GM18520 (cell line): ENCODE data around the gene RCL1.
"Not testable (repeated sequence)": the region's sequence is repeated elsewhere in the genome, so short reads cannot be mapped to it uniquely, and the experiment has no call there.

Experiments
- ATAC-seq: cut with Tn5 transposase; IDR thresholded peaks from one replicate; pipeline ENCODE4 v1.9.1; 2021; ENCODE audit not compliant: unreplicated experiment

RCL1 gene

GRCh38 chr9:4879115-4879558 lies 86.4 kb downstream of the RCL1 start:
- no peak for ATAC-seq

GRCh38 chr9:4883326-4883873 lies 90.7 kb downstream of the RCL1 start:
- no peak for ATAC-seq

- peak; percentile 92 for ATAC-seq
Measured at GRCh38 chr9:4886698-4887097, 94.0 kb downstream of the RCL1 start.

GRCh38 chr9:4887556-4887955 lies 94.8 kb downstream of the RCL1 start:
- ATAC-seq: no peak

GRCh38 chr9:4890242-4890641 lies 97.5 kb downstream of the RCL1 start:
- no peak for ATAC-seq

DNA sequence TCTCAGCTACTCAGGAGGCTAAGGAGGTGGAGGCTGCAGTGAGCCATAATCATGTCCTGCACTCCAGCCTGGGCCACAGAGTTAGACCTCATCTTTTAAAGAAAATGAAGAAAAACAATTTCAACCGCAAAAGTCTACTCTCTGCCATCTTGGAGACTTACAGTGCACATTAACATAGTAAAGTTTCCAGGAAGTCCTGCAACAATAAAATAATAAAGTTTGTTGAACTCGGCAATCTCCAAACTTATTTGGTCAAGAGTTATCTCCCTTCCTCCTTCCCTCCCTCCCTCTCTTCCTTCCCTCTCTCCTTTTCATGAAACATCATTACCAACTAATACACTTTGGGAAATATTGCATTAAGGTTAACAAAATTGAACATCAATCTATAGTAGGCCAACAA lies 98.2 kb downstream of the RCL1 start:
- no peak for ATAC-seq

GRCh38 chr9:4891674-4892073 lies 98.9 kb downstream of the RCL1 start:
- no peak for ATAC-seq

GRCh38 chr9:4892501-4893194 lies 99.9 kb downstream of the RCL1 start:
- no peak for ATAC-seq

DNA sequence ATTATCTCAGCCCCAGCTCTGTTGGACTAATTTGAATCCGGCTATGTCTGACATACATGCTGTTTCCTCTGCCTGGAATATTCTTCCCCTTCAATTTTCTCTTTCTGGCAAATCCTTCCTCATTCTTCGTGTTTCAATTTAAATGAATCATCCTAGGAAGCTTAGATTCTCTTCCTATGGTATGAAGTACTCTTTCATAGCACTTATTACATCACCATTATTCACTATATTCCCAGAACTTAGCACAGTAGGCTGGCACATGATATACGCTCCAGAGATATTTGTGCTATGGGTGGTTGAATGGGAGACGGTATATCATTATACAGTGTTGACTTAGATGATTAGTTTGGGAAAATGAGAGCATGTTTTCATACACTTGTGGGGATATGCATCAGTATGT lies 101.3 kb downstream of the RCL1 start:
- no peak for ATAC-seq

DNA sequence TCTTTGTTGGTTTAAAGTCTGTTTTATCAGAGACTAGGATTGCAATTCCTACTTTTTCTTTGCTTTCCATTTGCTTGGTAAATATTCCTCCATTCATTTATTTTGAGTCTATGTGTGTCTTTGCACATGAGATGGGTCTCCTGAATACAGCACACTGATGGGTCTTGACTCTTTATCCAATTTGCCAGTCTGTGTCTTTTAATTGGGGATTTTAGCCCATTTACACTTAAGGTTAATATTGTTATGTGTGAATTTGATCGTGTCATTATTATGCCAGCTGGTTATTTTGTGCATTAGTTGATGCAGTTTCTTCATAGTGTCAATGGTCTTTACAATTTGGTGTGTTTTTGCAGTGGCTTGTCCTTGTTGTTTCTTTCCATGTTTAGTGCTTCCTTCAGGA lies 107.1 kb downstream of the RCL1 start:
- ATAC-seq: not testable (repeated sequence)

DNA sequence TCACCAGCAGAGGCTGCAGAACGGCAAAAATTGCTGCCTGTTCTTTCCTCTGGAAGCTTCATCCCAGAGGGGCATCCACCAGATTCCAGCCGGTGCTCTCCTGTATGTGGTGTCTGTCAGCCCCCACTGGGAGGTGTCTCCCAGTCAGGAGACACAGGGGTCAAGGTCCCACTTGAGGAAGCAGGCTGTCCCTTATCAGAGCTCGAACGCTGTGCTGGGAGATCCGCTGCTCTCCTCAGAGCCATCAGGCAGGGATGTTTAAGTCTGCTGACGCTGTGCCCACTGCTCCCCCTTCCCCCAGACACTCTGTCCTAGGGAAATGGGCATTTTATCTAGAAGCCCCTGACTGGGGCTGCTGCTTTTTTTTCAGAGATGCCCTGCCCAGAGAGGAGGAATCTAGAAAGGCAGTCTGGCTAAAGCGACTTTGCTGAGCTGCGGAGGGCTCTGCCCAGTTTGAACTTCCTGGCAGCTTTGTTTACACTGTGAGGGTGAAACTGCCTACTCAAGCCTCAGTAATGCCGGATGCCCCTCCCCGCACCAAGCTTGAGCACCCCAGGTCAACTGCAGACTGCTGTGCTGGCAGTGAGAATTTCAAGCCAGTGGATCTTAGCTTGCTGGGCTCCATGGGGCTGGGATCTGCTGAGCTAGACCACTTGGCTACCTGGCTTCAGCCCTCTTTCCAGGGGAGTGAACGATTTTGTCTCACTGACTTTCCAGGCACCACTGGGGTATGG lies 108.8 kb downstream of the RCL1 start:
- not testable (repeated sequence) for ATAC-seq

- ATAC-seq: no peak
Measured at GRCh38 chr9:4902135-4902475, 109.4 kb downstream of the RCL1 start.

GRCh38 chr9:4904322-4905134 lies 111.8 kb downstream of the RCL1 start:
- ATAC-seq: no peak

DNA sequence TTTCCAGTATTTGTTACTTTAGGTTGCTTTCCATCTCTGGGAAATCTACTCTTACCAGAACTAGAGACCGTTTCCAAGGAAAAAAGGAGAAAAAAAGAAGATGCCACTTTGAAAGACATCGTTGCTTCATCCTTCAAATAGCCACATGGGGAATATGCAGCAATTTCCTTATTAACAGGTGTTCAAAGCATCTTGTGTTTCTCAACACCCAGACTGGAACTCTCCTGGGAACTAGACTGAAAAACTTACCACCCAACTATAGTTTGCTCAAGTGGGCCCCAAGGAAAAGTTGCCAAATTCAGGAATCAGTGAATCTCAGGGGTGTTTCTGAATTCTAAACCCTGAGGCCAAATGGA lies 112.4 kb downstream of the RCL1 start:
- no peak for ATAC-seq
